HL-60 (cell line): ENCODE data around the gene CYP4X1.

Source experiments
- DNase-seq, 2 experiments: peaks; one replicate each; pipeline ENCODE4 v3.0.0-alpha.2; 2010 to 2020; ENCODE audit warnings: low read depth in 1 of 2, low spot score in 1 of 2
- H3K27ac ChIP-seq: fragments of 250-450 bp; sonication (Bioruptor Pico); replicated peaks from 2 replicates; pipeline ENCODE4 v1.5.1; 2020; ENCODE audit warnings: mild to moderate bottlenecking, moderate library complexity
- H3K27me3 ChIP-seq: fragments of 250-450 bp; sonication (Bioruptor Pico); 2 replicates; pipeline ENCODE4 v1.5.1; 2021; ENCODE audit warnings: mild to moderate bottlenecking, moderate library complexity; ENCODE audit not compliant: insufficient read depth, poor library complexity, severe bottlenecking
- H3K4me3 ChIP-seq: replicated peaks from 2 replicates; pipeline ENCODE4 v1.5.1; 2011; ENCODE audit warnings: mild to moderate bottlenecking, control low read depth, low read length; ENCODE audit not compliant: insufficient read depth
- CTCF ChIP-seq: IDR thresholded peaks from one replicate; pipeline ENCODE4 v1.5.1; 2011; ENCODE audit warnings: low read length, control low read depth, inconsistent platforms; ENCODE audit not compliant: insufficient read depth
- GABPA ChIP-seq: IDR thresholded peaks from 2 replicates; pipeline ENCODE4 v1.6.1; 2012; ENCODE audit warnings: low read depth
- POLR2AphosphoS5 ChIP-seq: IDR thresholded peaks from 2 replicates; pipeline ENCODE4 v1.6.1; 2012; ENCODE audit warnings: low read depth
- SPI1 ChIP-seq: IDR thresholded peaks from 2 replicates; pipeline ENCODE4 v1.6.1; 2012; ENCODE audit warnings: low read depth, mild to moderate bottlenecking, borderline replicate concordance
- TF ChIP-seq, protein P1 (sequence below): IDR thresholded peaks from 2 replicates; pipeline ENCODE4 v1.6.1; 2012; ENCODE audit warnings: low read depth; ENCODE audit not compliant: insufficient replicate concordance

The CYP4X1 gene

DNA sequence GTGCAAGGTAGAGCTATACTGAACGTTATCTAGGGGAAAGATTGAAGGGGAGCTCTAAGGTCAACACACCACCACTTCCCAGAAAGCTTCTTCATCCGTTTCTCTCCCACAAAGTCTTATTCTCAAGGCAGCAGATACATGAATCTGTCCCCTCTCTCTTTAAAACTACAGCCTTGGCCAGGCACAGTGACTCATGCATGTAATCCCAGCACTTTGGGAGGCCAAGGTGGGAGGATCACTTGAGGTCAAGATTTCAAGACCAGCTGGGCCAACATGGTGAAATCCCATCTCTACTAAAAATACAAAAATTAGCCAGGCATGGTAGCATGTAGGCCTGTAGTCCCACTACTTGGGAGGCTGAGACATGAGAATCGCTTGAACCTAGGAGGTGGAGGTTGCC is 8.1 kb downstream of the CYP4X1 start:
- no peak for DNase-seq
- Histone ChIP-seq H3K4me3 (no peak overlapping the region), H3K27ac (no peak overlapping the region), H3K27me3 (peaks cover 6% of the 10 kb centered on the region)
- TF ChIP-seq GABPA (no peak), POLR2AphosphoS5 (no peak), SPI1 (no peak), CTCF (no peak)
- TF ChIP-seq, protein P1, sequence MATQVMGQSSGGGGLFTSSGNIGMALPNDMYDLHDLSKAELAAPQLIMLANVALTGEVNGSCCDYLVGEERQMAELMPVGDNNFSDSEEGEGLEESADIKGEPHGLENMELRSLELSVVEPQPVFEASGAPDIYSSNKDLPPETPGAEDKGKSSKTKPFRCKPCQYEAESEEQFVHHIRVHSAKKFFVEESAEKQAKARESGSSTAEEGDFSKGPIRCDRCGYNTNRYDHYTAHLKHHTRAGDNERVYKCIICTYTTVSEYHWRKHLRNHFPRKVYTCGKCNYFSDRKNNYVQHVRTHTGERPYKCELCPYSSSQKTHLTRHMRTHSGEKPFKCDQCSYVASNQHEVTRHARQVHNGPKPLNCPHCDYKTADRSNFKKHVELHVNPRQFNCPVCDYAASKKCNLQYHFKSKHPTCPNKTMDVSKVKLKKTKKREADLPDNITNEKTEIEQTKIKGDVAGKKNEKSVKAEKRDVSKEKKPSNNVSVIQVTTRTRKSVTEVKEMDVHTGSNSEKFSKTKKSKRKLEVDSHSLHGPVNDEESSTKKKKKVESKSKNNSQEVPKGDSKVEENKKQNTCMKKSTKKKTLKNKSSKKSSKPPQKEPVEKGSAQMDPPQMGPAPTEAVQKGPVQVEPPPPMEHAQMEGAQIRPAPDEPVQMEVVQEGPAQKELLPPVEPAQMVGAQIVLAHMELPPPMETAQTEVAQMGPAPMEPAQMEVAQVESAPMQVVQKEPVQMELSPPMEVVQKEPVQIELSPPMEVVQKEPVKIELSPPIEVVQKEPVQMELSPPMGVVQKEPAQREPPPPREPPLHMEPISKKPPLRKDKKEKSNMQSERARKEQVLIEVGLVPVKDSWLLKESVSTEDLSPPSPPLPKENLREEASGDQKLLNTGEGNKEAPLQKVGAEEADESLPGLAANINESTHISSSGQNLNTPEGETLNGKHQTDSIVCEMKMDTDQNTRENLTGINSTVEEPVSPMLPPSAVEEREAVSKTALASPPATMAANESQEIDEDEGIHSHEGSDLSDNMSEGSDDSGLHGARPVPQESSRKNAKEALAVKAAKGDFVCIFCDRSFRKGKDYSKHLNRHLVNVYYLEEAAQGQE: no peak

DNA sequence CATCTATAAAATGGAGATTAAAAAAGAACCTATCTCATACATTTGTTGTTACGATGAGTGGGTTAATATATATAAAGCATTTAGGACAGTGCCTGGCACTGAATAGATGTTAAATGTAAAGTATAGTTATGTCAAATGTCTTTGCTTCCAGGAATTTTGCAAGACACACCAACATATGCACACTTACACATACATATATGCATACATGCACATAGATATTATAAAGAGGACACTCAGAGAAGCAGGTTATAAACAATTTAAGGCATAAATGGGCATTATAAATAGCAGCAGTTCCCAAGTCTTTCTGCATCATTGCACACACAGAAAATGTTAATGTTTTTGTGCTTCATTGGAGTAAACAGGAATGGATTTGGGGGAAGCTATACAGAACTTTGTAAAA is 13.3 kb downstream of the CYP4X1 start:
- no peak for TF ChIP-seq POLR2AphosphoS5
- TF ChIP-seq CTCF: no peak
- no peak for TF ChIP-seq SPI1
- TF ChIP-seq GABPA: no peak
- TF ChIP-seq, protein P1: no peak
- no peaks in the 10 kb centered on the region for H3K27me3 ChIP-seq
- H3K27ac ChIP-seq: no peak overlapping the region
- DNase-seq: no peak
- H3K4me3 ChIP-seq: no peak overlapping the region

- Histone ChIP-seq H3K27ac (no peak overlapping the region), H3K27me3 (peaks cover 4% of the 10 kb centered on the region), H3K4me3 (no peak overlapping the region)
- TF ChIP-seq POLR2AphosphoS5 (no peak), SPI1 (no peak)
- TF ChIP-seq, protein P1: no peak
- no peak for DNase-seq
These were observed 35.9 kb downstream of the CYP4X1 start for GRCh38 chr1:47059376-47059775.
